Measurements from ENCODE around the gene RBM20. TPM values are rescaled to one million over a fixed set of nuclear protein-coding genes. Genes with fewer than 3 reads are reported as not detected.

The RBM20 gene
- total and polyA plus RNA-seq, 2 of the 4 experiments (the other 2 are of a cell fraction), result under 0.01 to 0.15 TPM

DNA sequence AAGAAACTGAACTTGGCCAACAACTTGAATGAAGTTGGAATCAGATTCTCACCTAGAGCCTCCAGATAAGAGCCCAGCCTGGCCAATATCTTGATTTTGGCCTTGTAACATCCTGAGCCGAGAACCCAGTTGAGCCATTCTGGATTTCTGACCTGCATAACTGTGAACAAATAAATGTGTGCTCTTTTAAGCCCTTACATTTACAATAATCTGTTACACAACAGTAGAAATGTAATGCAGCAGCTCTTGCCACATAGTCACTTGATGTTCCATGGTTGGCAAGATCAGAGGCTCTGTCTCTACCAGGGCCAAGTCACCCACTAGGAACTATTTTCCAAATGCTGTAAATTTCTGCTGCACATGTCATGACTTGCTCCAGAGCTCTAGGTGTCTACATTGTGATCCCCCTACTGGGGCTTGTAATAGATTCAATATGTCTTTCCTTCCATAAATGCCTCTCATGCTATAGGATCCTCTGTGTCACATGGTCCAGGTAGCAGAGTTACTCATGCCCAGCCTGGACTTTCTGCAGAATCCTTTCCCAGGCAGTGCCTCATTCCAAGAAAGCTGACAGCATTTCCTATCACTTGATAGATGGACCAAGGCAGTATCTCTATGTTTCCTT is 11.4 kb upstream of the RBM20 start:
- H3K27me3 ChIP-seq (ENCODE audit: control insufficient read depth, insufficient read depth, low read length), result peaks cover 5% of the 10 kb centered on the region
- CTCF ChIA-PET, result no interaction called here

More for the DNA sequence above, 11.4 kb upstream of the RBM20 start:
- DNase-seq (no peak), ATAC-seq (ENCODE audit: low read depth) (no peak)
- BruUV-seq (replicated peaks), result no TSS peak
- Histone ChIP-seq H3K36me3 (ENCODE audit: control insufficient read depth, insufficient read depth, low read length) (no peaks in the 10 kb centered on the region), H2BK5ac (ENCODE audit: low read depth, low read length, poor library complexity, severe bottlenecking) (no peak overlapping the region), H3K4me3 (ENCODE audit: insufficient read depth, low read depth, low read length) (no peak overlapping the region), H4K91ac (ENCODE audit: insufficient read depth, low read depth, low read length) (no peak overlapping the region), H3K79me1 (ENCODE audit: low read depth in 1 of 2, low read length in 2 of 2) (no peaks in the 10 kb centered on the region), H3K18ac (ENCODE audit: low read depth, low read length) (no peak overlapping the region; the same call in 1 of the 2 replicates), H2BK20ac (ENCODE audit: low read depth, low read length) (no peak overlapping the region), H3K27ac (ENCODE audit: insufficient read depth, low read length) (no peak overlapping the region), H3K9me1 (ENCODE audit: insufficient read depth, low read length) (peaks cover 3% of the 10 kb centered on the region; the same call in 1 of the 2 replicates), H3K4me2 (ENCODE audit: low read depth, low read length) (no peak overlapping the region), H2AFZ (replicated peaks; ENCODE audit: low read length, poor library complexity) (no peak overlapping the region), H4K8ac (ENCODE audit: low read depth in 2 of 2, low read length in 2 of 2) (no peak overlapping the region), H2AK9ac (replicated peaks; ENCODE audit: low read depth, low read length, poor library complexity) (no peak overlapping the region), H3K4me1 (ENCODE audit: control insufficient read depth, insufficient read depth, low read length) (peaks cover 4% of the 10 kb centered on the region), H3K9me3 (ENCODE audit: control insufficient read depth, insufficient read depth, low read length) (no peaks in the 10 kb centered on the region), H4K5ac (ENCODE audit: low read depth, low read length) (no peak overlapping the region), H2BK120ac (ENCODE audit: low read depth, low read length) (no peak overlapping the region), H3K23ac (ENCODE audit: low read depth, low read length) (no peak overlapping the region), H4K20me1 (ENCODE audit: insufficient read depth, low read length) (no peaks in the 10 kb centered on the region), H3K9ac (ENCODE audit: low read depth, low read length) (no peak overlapping the region), H3K4ac (ENCODE audit: low read depth, low read length) (no peak overlapping the region), H3K14ac (replicated peaks; ENCODE audit: low read depth, low read length) (no peak overlapping the region), H2BK15ac (ENCODE audit: low read depth, low read length) (no peak overlapping the region), H3K56ac (ENCODE audit: extremely low read depth, insufficient read depth, low read length) (no peak overlapping the region), H2AK5ac (ENCODE audit: low read depth, low read length) (no peak overlapping the region)
- TF ChIP-seq, protein P1, sequence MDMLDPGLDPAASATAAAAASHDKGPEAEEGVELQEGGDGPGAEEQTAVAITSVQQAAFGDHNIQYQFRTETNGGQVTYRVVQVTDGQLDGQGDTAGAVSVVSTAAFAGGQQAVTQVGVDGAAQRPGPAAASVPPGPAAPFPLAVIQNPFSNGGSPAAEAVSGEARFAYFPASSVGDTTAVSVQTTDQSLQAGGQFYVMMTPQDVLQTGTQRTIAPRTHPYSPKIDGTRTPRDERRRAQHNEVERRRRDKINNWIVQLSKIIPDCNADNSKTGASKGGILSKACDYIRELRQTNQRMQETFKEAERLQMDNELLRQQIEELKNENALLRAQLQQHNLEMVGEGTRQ (IDR thresholded peaks at IDR 0.05; ENCODE audit: low read depth, low read length), result peak; percentile 8; the same call in 1 of the 2 replicates
- TF ChIP-seq, protein P2, sequence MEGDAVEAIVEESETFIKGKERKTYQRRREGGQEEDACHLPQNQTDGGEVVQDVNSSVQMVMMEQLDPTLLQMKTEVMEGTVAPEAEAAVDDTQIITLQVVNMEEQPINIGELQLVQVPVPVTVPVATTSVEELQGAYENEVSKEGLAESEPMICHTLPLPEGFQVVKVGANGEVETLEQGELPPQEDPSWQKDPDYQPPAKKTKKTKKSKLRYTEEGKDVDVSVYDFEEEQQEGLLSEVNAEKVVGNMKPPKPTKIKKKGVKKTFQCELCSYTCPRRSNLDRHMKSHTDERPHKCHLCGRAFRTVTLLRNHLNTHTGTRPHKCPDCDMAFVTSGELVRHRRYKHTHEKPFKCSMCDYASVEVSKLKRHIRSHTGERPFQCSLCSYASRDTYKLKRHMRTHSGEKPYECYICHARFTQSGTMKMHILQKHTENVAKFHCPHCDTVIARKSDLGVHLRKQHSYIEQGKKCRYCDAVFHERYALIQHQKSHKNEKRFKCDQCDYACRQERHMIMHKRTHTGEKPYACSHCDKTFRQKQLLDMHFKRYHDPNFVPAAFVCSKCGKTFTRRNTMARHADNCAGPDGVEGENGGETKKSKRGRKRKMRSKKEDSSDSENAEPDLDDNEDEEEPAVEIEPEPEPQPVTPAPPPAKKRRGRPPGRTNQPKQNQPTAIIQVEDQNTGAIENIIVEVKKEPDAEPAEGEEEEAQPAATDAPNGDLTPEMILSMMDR (conservative IDR thresholded peaks at IDR 0.05; ENCODE audit: low read depth, low read length), result no peak
- dilution Hi-C loops (cut with HindIII; ENCODE audit: low sequenced_read_pairs, unreplicated experiment) (no loop called here), in situ Hi-C loops (cut with MboI; ENCODE audit: low sequenced_read_pairs) (no loop called here), intact Hi-C loops (cut with micrococcal nuclease) (no loop called here)
- WGBS, 2 experiments (ENCODE audit: extremely low coverage in 2 of 2, insufficient read length in 1 of 2), result no CpG with 5 or more reads among the region's 1 CpG
- POLR2A ChIA-PET (ENCODE audit: unreplicated experiment), result no interaction called here
